ENCODE results near the gene FTCDNL1. TPM values are rescaled to one million over a fixed set of nuclear protein-coding genes. Genes with fewer than 3 reads are reported as not detected.

The FTCDNL1 gene
- total RNA-seq: 1.0 TPM

DNA sequence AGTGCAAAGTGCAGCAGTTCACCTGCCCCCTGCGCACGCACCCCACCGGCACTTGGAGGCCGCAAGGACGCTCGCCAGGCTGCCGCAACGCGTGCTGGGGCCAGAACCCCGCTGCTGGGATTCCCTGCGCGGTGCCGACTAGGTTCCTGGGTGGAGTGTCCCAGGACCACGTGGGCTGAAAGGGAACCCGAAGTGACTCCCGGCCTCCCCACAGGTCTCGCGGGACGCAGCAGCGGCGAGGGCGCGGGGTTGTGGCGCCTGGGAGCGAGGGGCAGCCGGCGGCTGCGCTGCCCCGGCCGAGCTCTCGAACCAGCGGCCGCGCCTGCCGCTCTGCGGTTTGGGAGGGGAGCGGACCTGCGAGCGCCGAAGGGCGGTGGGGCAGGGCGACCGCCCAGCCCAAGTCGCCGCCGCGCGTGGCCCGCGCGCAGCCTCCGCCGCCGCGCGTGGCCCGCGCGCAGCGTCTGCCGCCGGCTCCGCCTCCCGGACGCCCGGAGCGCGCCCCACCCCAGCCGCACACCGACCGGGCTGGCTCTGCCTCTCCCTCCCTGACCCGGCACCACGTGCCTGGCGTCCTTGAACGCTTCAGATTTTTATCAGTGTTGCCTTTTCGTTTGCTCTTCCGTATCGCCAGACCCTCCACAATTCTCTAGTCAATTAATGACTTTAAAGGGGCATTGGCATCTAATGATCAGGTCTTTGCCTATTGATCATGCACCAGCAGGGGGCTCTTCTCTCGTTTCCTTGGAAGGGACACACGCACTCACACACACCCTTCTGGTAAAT is at the start of gene FTCDNL1:
FTCDNL1 (minus strand) TSS at position 475 of the 783 bp plus-strand sequence. CDS start 2,230 bp downstream, outside the sequence.
- Histone ChIP-seq H3K36me3 (ENCODE audit: control insufficient read depth in 3 of 3, insufficient read depth in 3 of 3, low read length in 3 of 3) (peaks cover 0 to 3% (median 0%) of the 10 kb centered on the region in 3 donors), H3K4me3 (ENCODE audit: low read length in 3 of 3) (peak within 1 kb of the TSS; percentile 82 to 83 (median 83)), H3K27me3 (ENCODE audit: control insufficient read depth in 3 of 3, insufficient read depth in 3 of 3, low read length in 3 of 3) (no peaks in the 10 kb centered on the region), H3K4me1 (ENCODE audit: control insufficient read depth in 3 of 3, insufficient read depth in 3 of 3, low read length in 3 of 3) (peaks cover 3 to 5% (median 4%) of the 10 kb centered on the region in 3 donors), H3K9ac (ENCODE audit: low read depth in 1 of 3, low read length in 3 of 3) (peak within 1 kb of the TSS; percentile 75 to 90 (median 88)), H3K9me3 (ENCODE audit: control insufficient read depth in 3 of 3, low read length in 3 of 3) (no peaks in the 10 kb centered on the region), H3K27ac (ENCODE audit: low read depth, low read length) (peak within 1 kb of the TSS; percentile 84)

DNA sequence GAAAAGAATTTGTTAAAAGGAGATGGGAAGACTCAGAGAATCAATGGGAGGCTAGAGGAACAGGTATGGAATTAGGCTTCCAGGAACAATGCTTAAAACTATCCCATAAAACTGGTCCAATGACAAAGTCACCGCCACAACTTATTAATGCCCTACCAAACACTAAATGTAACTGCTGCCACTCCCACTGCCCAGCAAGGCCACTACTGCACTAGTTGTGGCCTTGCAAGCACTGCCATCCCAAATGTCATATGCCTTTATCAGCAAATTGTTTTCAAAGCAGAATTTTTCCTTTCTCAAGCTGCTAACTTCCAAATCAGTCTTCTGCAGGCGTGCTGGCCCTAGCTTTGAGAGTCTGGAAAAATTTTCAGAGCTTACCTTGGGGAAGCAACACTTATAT is 45.6 kb upstream of the FTCDNL1 start:
- no peaks in the 10 kb centered on the region for H3K36me3 ChIP-seq (ENCODE audit: control insufficient read depth in 3 of 3, insufficient read depth in 3 of 3, low read length in 3 of 3)
- no peaks in the 10 kb centered on the region for H3K27me3 ChIP-seq (ENCODE audit: control insufficient read depth in 3 of 3, insufficient read depth in 3 of 3, low read length in 3 of 3)
- no peaks in the 10 kb centered on the region for H3K9me3 ChIP-seq (ENCODE audit: control insufficient read depth in 3 of 3, low read length in 3 of 3)
- no peak overlapping the region for H3K4me3 ChIP-seq (ENCODE audit: low read length in 3 of 3)
- no peaks in the 10 kb centered on the region for H3K4me1 ChIP-seq (ENCODE audit: control insufficient read depth in 3 of 3, insufficient read depth in 3 of 3, low read length in 3 of 3)
- no peak overlapping the region for H3K27ac ChIP-seq (ENCODE audit: low read depth, low read length)
- no peak overlapping the region for H3K9ac ChIP-seq (ENCODE audit: low read depth in 1 of 3, low read length in 3 of 3)

DNA sequence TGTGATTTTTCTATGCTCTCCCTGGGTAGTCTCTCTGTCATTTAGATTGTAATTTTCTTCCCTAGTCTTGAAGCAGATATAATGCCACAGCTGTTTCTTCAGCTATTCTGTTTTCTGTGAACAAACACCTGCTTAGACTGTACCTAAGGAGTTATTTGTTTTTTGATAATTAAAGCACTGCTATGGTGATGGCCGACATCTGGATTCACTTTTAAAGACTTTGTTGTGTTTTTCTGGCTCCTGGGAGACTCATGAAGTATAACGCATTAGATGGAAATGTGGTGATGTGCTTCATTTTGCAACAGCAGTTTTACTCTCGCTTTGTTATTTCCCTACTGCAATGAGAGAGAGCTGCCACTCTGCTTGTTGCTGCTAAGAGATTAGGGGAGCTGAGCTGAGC is 44.4 kb upstream of the FTCDNL1 start:
- Histone ChIP-seq H3K27me3 (ENCODE audit: control insufficient read depth in 3 of 3, insufficient read depth in 3 of 3, low read length in 3 of 3) (no peaks in the 10 kb centered on the region), H3K27ac (ENCODE audit: low read depth, low read length) (no peak overlapping the region), H3K9ac (ENCODE audit: low read depth in 1 of 3, low read length in 3 of 3) (no peak overlapping the region), H3K9me3 (ENCODE audit: control insufficient read depth in 3 of 3, low read length in 3 of 3) (no peaks in the 10 kb centered on the region), H3K4me1 (ENCODE audit: control insufficient read depth in 3 of 3, insufficient read depth in 3 of 3, low read length in 3 of 3) (no peaks in the 10 kb centered on the region), H3K36me3 (ENCODE audit: control insufficient read depth in 3 of 3, insufficient read depth in 3 of 3, low read length in 3 of 3) (no peaks in the 10 kb centered on the region), H3K4me3 (ENCODE audit: low read length in 3 of 3) (no peak overlapping the region)

DNA sequence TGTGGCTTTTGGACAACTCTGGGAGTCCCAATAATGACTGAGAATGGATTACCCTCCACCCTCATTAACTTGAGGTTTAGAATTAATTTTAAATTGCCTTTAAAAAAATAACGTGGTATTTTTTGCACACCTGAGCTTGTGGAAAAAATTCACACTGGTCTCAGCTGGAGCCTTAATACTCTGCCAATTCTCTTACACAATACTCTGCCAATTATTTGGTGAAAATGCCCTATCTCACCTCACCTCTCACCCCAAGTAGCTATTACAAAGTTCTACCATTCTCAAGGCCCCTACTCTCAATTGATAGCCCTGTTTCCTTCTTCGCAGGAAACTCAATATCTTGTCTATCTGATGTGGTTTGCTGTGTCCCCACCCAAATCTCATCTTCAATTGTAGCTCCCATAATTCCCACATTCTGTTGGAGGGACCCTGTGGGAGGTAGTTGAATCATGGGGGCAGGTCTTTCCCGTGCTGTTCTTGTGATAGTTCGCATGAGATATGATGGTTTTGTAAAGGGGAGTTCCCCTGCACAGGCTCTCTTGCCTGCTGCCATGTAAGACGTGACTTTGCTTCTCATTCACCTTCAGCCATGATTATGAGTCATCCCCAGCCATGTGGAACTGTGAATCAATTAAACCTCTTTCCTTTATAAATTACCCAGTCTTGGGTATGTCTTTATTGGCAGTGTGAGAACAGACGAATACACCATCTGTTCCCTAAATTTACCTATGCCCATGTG is 32.7 kb upstream of the FTCDNL1 start:
- Histone ChIP-seq H3K27ac (ENCODE audit: low read depth, low read length) (no peak overlapping the region), H3K27me3 (ENCODE audit: control insufficient read depth in 3 of 3, insufficient read depth in 3 of 3, low read length in 3 of 3) (no peaks in the 10 kb centered on the region), H3K9ac (ENCODE audit: low read depth in 1 of 3, low read length in 3 of 3) (no peak overlapping the region), H3K4me3 (ENCODE audit: low read length in 3 of 3) (no peak overlapping the region), H3K4me1 (ENCODE audit: control insufficient read depth in 3 of 3, insufficient read depth in 3 of 3, low read length in 3 of 3) (no peaks in the 10 kb centered on the region), H3K9me3 (ENCODE audit: control insufficient read depth in 3 of 3, low read length in 3 of 3) (no peaks in the 10 kb centered on the region), H3K36me3 (ENCODE audit: control insufficient read depth in 3 of 3, insufficient read depth in 3 of 3, low read length in 3 of 3) (no peaks in the 10 kb centered on the region)

DNA sequence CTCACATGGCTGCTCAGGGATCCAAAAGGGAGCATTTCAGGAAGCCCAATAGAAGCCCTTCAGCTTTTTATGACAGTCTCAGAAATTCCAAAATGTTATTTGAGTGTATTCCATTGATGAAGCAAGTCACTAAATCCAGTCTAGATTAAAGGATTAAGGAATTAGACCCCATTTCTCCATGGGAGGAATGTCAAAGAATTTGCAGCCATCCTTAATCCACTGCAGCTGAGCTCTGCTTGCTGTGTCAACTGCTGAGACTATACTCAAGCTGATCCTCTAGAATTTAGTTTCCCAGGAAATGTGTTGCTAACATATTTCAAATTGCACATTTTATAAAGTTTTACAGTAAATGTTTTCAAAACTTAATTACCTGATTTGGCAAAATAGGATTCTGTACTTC is 31.7 kb upstream of the FTCDNL1 start:
- no peaks in the 10 kb centered on the region for H3K4me1 ChIP-seq (ENCODE audit: control insufficient read depth in 3 of 3, insufficient read depth in 3 of 3, low read length in 3 of 3)
- no peak overlapping the region for H3K4me3 ChIP-seq (ENCODE audit: low read length in 3 of 3)
- no peaks in the 10 kb centered on the region for H3K9me3 ChIP-seq (ENCODE audit: control insufficient read depth in 3 of 3, low read length in 3 of 3)

DNA sequence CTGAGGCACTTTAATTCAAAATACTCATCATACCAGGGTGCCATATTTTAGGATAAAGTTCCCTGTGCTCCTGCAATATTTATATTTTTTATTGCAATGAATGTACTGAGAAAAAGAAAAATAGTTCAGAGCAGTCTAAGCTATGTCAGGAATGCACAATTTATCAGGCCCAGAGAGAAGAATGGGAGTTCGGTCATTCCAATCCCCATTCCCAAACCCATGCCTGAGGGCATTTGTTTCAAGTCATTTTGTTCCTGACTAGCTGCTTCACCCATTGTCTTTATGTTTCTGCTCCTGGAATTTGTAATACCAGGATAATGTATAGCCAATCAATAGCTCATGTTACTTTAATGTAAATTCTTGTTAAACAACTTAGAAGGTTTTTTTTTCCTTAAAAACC is 24.4 kb upstream of the FTCDNL1 start:
- H3K9ac ChIP-seq (ENCODE audit: low read depth in 1 of 3, low read length in 3 of 3): no peak overlapping the region
- H3K27ac ChIP-seq (ENCODE audit: low read depth, low read length): no peak overlapping the region
- no peaks in the 10 kb centered on the region for H3K36me3 ChIP-seq (ENCODE audit: control insufficient read depth in 3 of 3, insufficient read depth in 3 of 3, low read length in 3 of 3)
- H3K4me1 ChIP-seq (ENCODE audit: control insufficient read depth in 3 of 3, insufficient read depth in 3 of 3, low read length in 3 of 3): peaks cover 0 to 3% (median 0%) of the 10 kb centered on the region in 3 donors
- peaks cover 0 to 3% (median 2%) of the 10 kb centered on the region in 3 donors for H3K9me3 ChIP-seq (ENCODE audit: control insufficient read depth in 3 of 3, low read length in 3 of 3)
- H3K4me3 ChIP-seq (ENCODE audit: low read length in 3 of 3): no peak overlapping the region
- no peaks in the 10 kb centered on the region for H3K27me3 ChIP-seq (ENCODE audit: control insufficient read depth in 3 of 3, insufficient read depth in 3 of 3, low read length in 3 of 3)

More for the DNA sequence above, 31.7 kb upstream of the FTCDNL1 start:
- Histone ChIP-seq H3K9ac (ENCODE audit: low read depth in 1 of 3, low read length in 3 of 3) (no peak overlapping the region), H3K27ac (ENCODE audit: low read depth, low read length) (no peak overlapping the region), H3K27me3 (ENCODE audit: control insufficient read depth in 3 of 3, insufficient read depth in 3 of 3, low read length in 3 of 3) (no peaks in the 10 kb centered on the region), H3K36me3 (ENCODE audit: control insufficient read depth in 3 of 3, insufficient read depth in 3 of 3, low read length in 3 of 3) (no peaks in the 10 kb centered on the region)

DNA sequence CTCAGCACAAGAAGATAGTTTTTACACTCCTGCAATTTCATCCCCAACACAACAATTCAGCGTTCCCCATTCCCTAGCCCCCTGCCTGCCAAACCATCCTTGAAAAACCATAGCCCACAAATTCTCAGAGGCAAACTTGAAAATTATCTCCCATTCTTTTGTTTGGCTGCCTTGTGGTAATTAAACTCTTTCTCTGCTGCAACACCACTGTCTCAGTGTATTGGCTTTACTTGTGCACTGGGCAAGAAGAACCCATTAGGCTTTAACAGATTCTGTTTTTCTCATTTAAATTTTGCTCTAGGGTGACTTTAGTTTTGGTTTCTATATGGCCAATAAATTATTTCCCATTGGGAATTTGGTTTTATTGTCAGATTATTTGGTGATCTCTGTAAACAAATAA is 23.2 kb upstream of the FTCDNL1 start:
- H3K27ac ChIP-seq (ENCODE audit: low read depth, low read length): no peak overlapping the region
- H3K36me3 ChIP-seq (ENCODE audit: control insufficient read depth in 3 of 3, insufficient read depth in 3 of 3, low read length in 3 of 3): no peaks in the 10 kb centered on the region
- peaks cover 0 to 3% (median 2%) of the 10 kb centered on the region in 3 donors for H3K9me3 ChIP-seq (ENCODE audit: control insufficient read depth in 3 of 3, low read length in 3 of 3)
- H3K4me3 ChIP-seq (ENCODE audit: low read length in 3 of 3): no peak overlapping the region
- H3K9ac ChIP-seq (ENCODE audit: low read depth in 1 of 3, low read length in 3 of 3): no peak overlapping the region
- H3K4me1 ChIP-seq (ENCODE audit: control insufficient read depth in 3 of 3, insufficient read depth in 3 of 3, low read length in 3 of 3): peaks cover 0 to 5% (median 0%) of the 10 kb centered on the region in 3 donors
- H3K27me3 ChIP-seq (ENCODE audit: control insufficient read depth in 3 of 3, insufficient read depth in 3 of 3, low read length in 3 of 3): no peaks in the 10 kb centered on the region

DNA sequence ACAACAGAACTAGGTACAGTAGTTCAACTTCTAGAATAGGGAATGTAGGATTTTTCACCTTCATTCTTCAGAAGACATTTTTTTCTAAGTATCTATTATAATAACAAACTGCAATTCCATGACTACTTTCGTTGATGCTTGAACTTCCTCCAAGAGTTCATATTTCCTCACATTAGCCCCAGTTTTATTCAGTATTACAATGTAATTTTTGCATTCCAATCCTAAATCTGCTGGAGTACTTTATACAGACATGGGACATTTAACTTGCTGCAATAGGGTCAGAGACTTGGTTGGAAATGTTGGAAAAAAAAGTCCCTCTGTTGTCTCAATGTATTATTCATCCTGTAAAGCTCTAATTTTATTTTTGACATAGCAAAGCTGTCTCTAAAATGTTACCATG is 19.6 kb upstream of the FTCDNL1 start:
- H3K4me3 ChIP-seq (ENCODE audit: low read length in 3 of 3): no peak overlapping the region
- no peak overlapping the region for H3K9ac ChIP-seq (ENCODE audit: low read depth in 1 of 3, low read length in 3 of 3)
- H3K27ac ChIP-seq (ENCODE audit: low read depth, low read length): no peak overlapping the region
- H3K36me3 ChIP-seq (ENCODE audit: control insufficient read depth in 3 of 3, insufficient read depth in 3 of 3, low read length in 3 of 3): no peaks in the 10 kb centered on the region
- H3K27me3 ChIP-seq (ENCODE audit: control insufficient read depth in 3 of 3, insufficient read depth in 3 of 3, low read length in 3 of 3): no peaks in the 10 kb centered on the region
- peaks cover 0 to 3% (median 2%) of the 10 kb centered on the region in 3 donors for H3K9me3 ChIP-seq (ENCODE audit: control insufficient read depth in 3 of 3, low read length in 3 of 3)
- peaks cover 0 to 10% (median 0%) of the 10 kb centered on the region in 3 donors for H3K4me1 ChIP-seq (ENCODE audit: control insufficient read depth in 3 of 3, insufficient read depth in 3 of 3, low read length in 3 of 3)

DNA sequence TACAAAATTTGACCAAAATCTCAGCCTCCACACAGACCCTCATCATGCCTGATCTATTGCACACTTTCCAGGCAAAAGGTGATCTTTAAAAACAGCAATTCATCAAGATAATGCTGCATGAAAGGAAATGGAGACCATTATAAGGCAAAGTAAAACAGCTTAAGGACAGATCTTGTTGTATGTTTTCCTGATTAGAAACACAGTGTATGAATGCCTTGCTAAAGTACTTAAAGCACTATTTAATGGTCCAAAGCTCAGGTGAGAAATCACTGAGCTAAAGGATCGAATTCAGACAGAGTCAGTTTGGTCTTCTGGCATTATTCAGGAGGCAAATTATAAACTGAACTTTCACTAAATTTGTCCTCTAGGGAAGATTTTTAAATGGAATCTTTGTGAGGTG is 18.7 kb upstream of the FTCDNL1 start:
- Histone ChIP-seq H3K9me3 (ENCODE audit: control insufficient read depth in 3 of 3, low read length in 3 of 3) (peaks cover 0 to 2% (median 2%) of the 10 kb centered on the region in 3 donors), H3K36me3 (ENCODE audit: control insufficient read depth in 3 of 3, insufficient read depth in 3 of 3, low read length in 3 of 3) (no peaks in the 10 kb centered on the region), H3K4me1 (ENCODE audit: control insufficient read depth in 3 of 3, insufficient read depth in 3 of 3, low read length in 3 of 3) (peaks cover 0 to 10% (median 0%) of the 10 kb centered on the region in 3 donors), H3K27ac (ENCODE audit: low read depth, low read length) (peak overlapping the region; percentile 72), H3K27me3 (ENCODE audit: control insufficient read depth in 3 of 3, insufficient read depth in 3 of 3, low read length in 3 of 3) (no peaks in the 10 kb centered on the region), H3K9ac (ENCODE audit: low read depth in 1 of 3, low read length in 3 of 3) (peak overlapping the region in 2 of 3 donors; percentile 34 to 65), H3K4me3 (ENCODE audit: low read length in 3 of 3) (no peak overlapping the region)

DNA sequence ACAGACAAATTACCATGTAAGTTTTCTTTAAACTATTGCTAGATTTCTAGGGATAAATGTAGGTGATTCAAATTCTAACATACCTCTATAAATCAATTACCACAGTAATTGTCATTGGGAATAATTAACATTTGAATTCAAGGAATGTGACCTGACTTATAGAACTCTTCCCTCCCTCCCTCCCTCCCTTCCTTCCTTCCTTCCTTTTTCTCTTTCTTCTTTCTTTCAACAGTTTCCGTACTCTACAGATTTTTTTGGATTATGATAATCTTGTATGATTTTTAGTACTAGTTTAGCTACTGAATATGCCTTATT is 18.2 kb upstream of the FTCDNL1 start:
- H3K4me3 ChIP-seq (ENCODE audit: low read length in 3 of 3): peak overlapping the region in 1 of 3 donors; percentile 25
- peaks cover 0 to 2% (median 0%) of the 10 kb centered on the region in 3 donors for H3K9me3 ChIP-seq (ENCODE audit: control insufficient read depth in 3 of 3, low read length in 3 of 3)
- peaks cover 0 to 10% (median 0%) of the 10 kb centered on the region in 3 donors for H3K4me1 ChIP-seq (ENCODE audit: control insufficient read depth in 3 of 3, insufficient read depth in 3 of 3, low read length in 3 of 3)
- peak overlapping the region in 2 of 3 donors; percentile 60 to 65 for H3K9ac ChIP-seq (ENCODE audit: low read depth in 1 of 3, low read length in 3 of 3)
- no peaks in the 10 kb centered on the region for H3K27me3 ChIP-seq (ENCODE audit: control insufficient read depth in 3 of 3, insufficient read depth in 3 of 3, low read length in 3 of 3)
- H3K36me3 ChIP-seq (ENCODE audit: control insufficient read depth in 3 of 3, insufficient read depth in 3 of 3, low read length in 3 of 3): no peaks in the 10 kb centered on the region
- H3K27ac ChIP-seq (ENCODE audit: low read depth, low read length): peak overlapping the region; percentile 72

All from skeletal muscle tissue (tissue), 4 donors.